ENCODE data around the gene DHCR24. TPM values are rescaled to one million over a fixed set of nuclear protein-coding genes. Genes with fewer than 3 reads are reported as not detected.
A peak's percentile ranks its signal among the peaks of the same experiment; 100 is the strongest.

The DHCR24 gene
- total and polyA plus RNA-seq, 2 of the 13 experiments (the other 11 are each of a cell fraction or from before 2014, with no cell fraction given) = 374 to 448 TPM

GRCh38 chr1:54926970-54927369 is 40.0 kb upstream of the DHCR24 start (continued):
- no peak for TF ChIP-seq SOX6 (IDR thresholded peaks at IDR 0.05)
- 0 out of 2 replicates have a peak, but pooled peaks have one; percentile 25 for TF ChIP-seq SOX6 (CRISPR knock-in tag; IDR thresholded peaks at IDR 0.05)
- no peak for TF ChIP-seq FOXC1 (CRISPR knock-in tag; IDR thresholded peaks at IDR 0.05; ENCODE audit: borderline replicate concordance)
- TF ChIP-seq RARA (CRISPR knock-in tag; IDR thresholded peaks at IDR 0.05) = 0 out of 2 replicates have a peak, but pooled peaks have one; percentile 7
- TF ChIP-seq TMF1 (CRISPR knock-in tag; IDR thresholded peaks at IDR 0.05; ENCODE audit: low read depth) = no peak

DNA sequence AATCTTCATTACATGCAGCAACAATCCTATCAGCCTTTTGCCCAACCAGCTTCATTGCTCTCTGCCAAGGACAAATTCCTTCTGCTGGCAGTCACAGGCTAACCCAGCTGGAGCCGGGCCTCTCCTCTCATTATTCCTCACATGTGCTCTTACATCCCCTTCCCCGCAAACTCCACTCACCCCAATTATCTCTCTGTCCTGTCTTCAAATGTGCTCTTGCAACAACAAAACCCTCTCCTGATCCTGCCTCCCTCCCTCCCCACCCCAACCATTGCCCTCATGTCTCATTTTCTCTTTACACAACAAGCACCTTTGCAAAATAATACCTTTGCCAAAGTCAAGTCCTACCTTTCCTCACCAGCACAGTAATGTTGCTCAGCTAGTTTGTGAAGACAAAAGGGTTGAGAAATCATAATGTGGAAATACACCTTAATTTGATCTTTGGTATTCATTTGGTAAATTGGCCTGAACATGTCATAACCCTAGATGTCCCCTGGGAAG is 36.0 kb upstream of the DHCR24 start:
- DNase-seq (ENCODE audit: low spot score) (peak; percentile 24), FAIRE-seq (no peak), ATAC-seq (peak; percentile 57)
- peaks cover 82% of the 10 kb centered on the region for H3K4me1 ChIP-seq (ENCODE audit: insufficient read depth, low read length)
- H3K27me3 ChIP-seq (ENCODE audit: control insufficient read depth in 1 of 2, insufficient read depth in 2 of 2, low read length in 2 of 2) = no peaks in the 10 kb centered on the region
- no peak overlapping the region for H3K27ac ChIP-seq (ENCODE audit: extremely low read length, insufficient read depth, low read length)
- TF ChIP-seq ZNF614 (CRISPR knock-in tag; IDR thresholded peaks at IDR 0.05; ENCODE audit: borderline replicate concordance) = 0 out of 2 replicates have a peak, but pooled peaks have one; percentile 40
- no peak for TF ChIP-seq KDM5B (CRISPR knock-in tag; IDR thresholded peaks at IDR 0.05; ENCODE audit: borderline replicate concordance)
- TF ChIP-seq ZNF749 (CRISPR knock-in tag; IDR thresholded peaks at IDR 0.05; ENCODE audit: borderline replicate concordance) = no peak
- TF ChIP-seq NFKB2 (CRISPR knock-in tag; IDR thresholded peaks at IDR 0.05; ENCODE audit: borderline replicate concordance) = no peak
- TF ChIP-seq ARID3A (IDR thresholded peaks at IDR 0.05; ENCODE audit: low read depth, low read length) = no peak
- H3K4me3 ChIP-seq (replicated peaks in 1 of 3; ENCODE audit: insufficient read depth in 1 of 3, low read depth in 2 of 3, low read length in 3 of 3) = no peak overlapping the region
- intact Hi-C loops (cut with micrococcal nuclease; ENCODE audit: unreplicated experiment) (no loop called here), in situ Hi-C loops (cut with HindIII; ENCODE audit: extremely low pct_ligation_motif_present, low pct_unique_long_range_greater_than_20kb) (no loop called here)
- H3K79me2 ChIP-seq (ENCODE audit: insufficient read depth, low read length) = no peaks in the 10 kb centered on the region
- CTCF ChIA-PET (ENCODE audit: low intra/inter-chr PET ratio, low total read pairs) = no interaction called here
- H3K36me3 ChIP-seq (replicated peaks in 1 of 2; ENCODE audit: control insufficient read depth in 1 of 2, insufficient read depth in 2 of 2, low read length in 2 of 2) = no peaks in the 10 kb centered on the region
- H2AFZ ChIP-seq (ENCODE audit: low read length) = no peak overlapping the region
- H4K20me1 ChIP-seq (ENCODE audit: insufficient read depth, low read length) = no peaks in the 10 kb centered on the region
- no peaks in the 10 kb centered on the region for H3K9me3 ChIP-seq (ENCODE audit: low read length)
- H3K9ac ChIP-seq (ENCODE audit: insufficient read depth, low read depth, low read length) = no peak overlapping the region
- no TSS peak for BruUV-seq (replicated peaks)
- POLR2A ChIA-PET = interaction anchor here (1.4 to 1.6 kb wide), 2 partner anchors 36 to 38 kb away, joined by 4 to 6 read pairs; partner anchors contain the start of gene DHCR24
- no peak overlapping the region for H3K4me2 ChIP-seq (ENCODE audit: low read depth, low read length)
- WGBS (ENCODE audit: low lambda C conversion rate) = 10% methylated on average over 2 of the region's 2 CpGs

Data from HepG2 (cell line).